Measurements from ENCODE around the gene SGPP1.
A peak's percentile ranks its signal among the peaks of the same experiment; 100 is the strongest.

SGPP1 gene

GRCh38 chr14:63701606-63702299, 26.1 kb downstream of the SGPP1 start:
- Histone ChIP-seq H3K9me3 (ENCODE audit: control insufficient read depth, low read length) (no peaks in the 10 kb centered on the region), H3K36me3 (ENCODE audit: control insufficient read depth, insufficient read depth, low read length, severe bottlenecking) (peaks cover 6% of the 10 kb centered on the region), H3K9ac (ENCODE audit: low read length) (no peak overlapping the region), H3K4me1 (ENCODE audit: control insufficient read depth, insufficient read depth, low read length) (no peaks in the 10 kb centered on the region), H3K27me3 (replicated peaks; ENCODE audit: control insufficient read depth, insufficient read depth, low read length) (no peaks in the 10 kb centered on the region), H3K4me3 (ENCODE audit: low read length) (no peak overlapping the region)
- DNase-seq (ENCODE audit: low read depth), result no peak

DNA sequence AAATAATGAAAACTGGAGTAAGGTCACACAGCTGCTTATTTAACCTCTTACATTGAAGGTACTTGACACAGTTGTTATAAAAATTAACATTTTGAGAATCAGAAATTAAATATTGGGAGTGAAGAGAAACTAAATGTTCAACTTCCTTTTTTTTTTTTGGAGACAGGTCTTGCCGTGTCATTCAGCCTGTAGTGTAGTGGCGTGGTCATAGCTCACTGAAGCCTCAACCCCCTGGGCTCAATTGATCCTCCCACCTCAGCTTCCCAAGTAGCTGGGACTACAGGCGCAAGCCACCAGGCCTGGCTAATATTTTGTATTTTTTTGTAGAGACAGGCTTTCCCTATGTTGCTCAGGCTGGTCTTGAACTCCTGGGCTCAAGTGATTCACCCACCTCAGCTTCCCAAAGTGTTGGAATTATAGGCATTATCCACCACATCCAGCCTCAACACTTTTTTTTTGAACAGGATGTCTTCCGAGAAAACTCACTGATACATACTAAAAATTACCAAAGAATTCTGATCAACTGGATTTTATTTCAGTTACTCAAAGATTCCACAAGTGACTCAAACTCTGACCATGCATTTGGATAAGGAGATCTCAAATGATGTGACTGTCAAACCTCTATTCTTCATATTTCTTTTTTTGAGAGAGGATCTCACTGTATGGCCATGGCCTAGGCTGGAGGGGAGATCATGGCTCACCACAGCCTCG, 35.4 kb downstream of the SGPP1 start:
- no peak overlapping the region for H3K9ac ChIP-seq (ENCODE audit: low read length)

DNA sequence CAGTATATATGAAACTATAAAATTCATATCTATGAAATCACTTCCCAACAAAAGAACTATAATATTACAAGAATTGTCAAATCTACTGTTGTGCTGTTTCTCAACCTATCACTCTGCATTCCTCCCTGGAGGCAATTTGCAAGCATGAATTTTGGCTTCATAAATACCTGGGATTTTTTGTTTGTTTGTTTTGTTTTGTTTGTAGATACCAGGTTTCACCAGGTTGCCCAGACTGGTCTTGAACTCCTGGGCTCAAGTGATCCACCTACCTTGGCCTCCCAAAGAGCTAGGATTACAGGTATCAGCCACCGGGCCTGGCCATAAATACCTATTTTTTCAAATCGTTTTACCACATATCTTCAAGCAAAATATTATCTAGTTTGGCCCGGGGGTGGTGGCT, 38.7 kb downstream of the SGPP1 start:
- H3K27me3 ChIP-seq (replicated peaks; ENCODE audit: control insufficient read depth, insufficient read depth, low read length), result no peaks in the 10 kb centered on the region
- H3K9me3 ChIP-seq (ENCODE audit: control insufficient read depth, low read length), result no peaks in the 10 kb centered on the region
- H3K4me1 ChIP-seq (ENCODE audit: control insufficient read depth, insufficient read depth, low read length), result no peaks in the 10 kb centered on the region
- peaks cover 7% of the 10 kb centered on the region for H3K36me3 ChIP-seq (ENCODE audit: control insufficient read depth, insufficient read depth, low read length, severe bottlenecking)
- no peak overlapping the region for H3K9ac ChIP-seq (ENCODE audit: low read length)
- no peak overlapping the region for H3K4me3 ChIP-seq (ENCODE audit: low read length)
- no peak for DNase-seq (ENCODE audit: low read depth)

More for the DNA sequence above, 35.4 kb downstream of the SGPP1 start:
- H3K4me1 ChIP-seq (ENCODE audit: control insufficient read depth, insufficient read depth, low read length), result no peaks in the 10 kb centered on the region
- peaks cover 1% of the 10 kb centered on the region for H3K36me3 ChIP-seq (ENCODE audit: control insufficient read depth, insufficient read depth, low read length, severe bottlenecking)
- peak; percentile 9 for DNase-seq (ENCODE audit: low read depth)
- H3K27me3 ChIP-seq (replicated peaks; ENCODE audit: control insufficient read depth, insufficient read depth, low read length), result no peaks in the 10 kb centered on the region
- H3K9me3 ChIP-seq (ENCODE audit: control insufficient read depth, low read length), result no peaks in the 10 kb centered on the region
- H3K4me3 ChIP-seq (ENCODE audit: low read length), result no peak overlapping the region

DNA sequence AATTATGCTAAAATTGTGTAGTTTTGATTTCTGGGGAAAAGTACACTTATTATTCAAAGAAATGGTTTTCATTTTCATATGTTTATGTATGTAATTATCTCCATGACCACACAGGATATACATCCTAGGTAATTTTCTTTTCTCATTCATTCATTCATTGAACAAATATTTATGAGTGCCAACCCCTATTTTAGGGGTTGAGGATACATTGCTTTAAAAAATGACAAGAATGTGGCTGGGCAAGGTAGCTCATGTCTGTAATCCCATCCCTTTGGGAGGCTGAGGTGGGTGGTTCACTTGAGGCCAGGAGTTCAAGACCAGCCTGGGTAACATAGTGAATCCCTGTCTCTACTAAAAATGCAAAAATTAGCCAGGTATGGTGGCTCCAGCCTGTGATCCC, 40.9 kb downstream of the SGPP1 start:
- H3K27me3 ChIP-seq (replicated peaks; ENCODE audit: control insufficient read depth, insufficient read depth, low read length), result no peaks in the 10 kb centered on the region
- no peak overlapping the region for H3K4me3 ChIP-seq (ENCODE audit: low read length)
- H3K4me1 ChIP-seq (ENCODE audit: control insufficient read depth, insufficient read depth, low read length), result no peaks in the 10 kb centered on the region
- peaks cover 7% of the 10 kb centered on the region for H3K36me3 ChIP-seq (ENCODE audit: control insufficient read depth, insufficient read depth, low read length, severe bottlenecking)
- no peaks in the 10 kb centered on the region for H3K9me3 ChIP-seq (ENCODE audit: control insufficient read depth, low read length)
- no peak for DNase-seq (ENCODE audit: low read depth)
- no peak overlapping the region for H3K9ac ChIP-seq (ENCODE audit: low read length)

DNA sequence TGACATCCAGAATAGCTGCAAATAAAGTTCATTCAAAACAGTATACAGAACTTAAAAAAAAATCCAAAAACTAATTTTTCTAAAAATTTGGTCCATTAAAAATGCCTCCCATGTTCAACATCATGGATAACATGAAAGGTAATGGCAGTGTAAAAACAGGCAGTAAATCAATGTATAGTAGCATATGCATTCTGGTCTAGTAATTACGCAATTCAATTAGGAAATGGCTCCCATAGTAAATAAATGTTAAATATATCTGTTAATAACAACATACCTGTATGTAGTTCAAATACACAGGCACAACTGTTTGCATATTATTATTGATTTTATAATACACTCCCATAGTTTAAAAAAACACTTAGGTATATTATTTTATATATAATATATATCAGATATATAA, 42.5 kb downstream of the SGPP1 start:
- Histone ChIP-seq H3K9me3 (ENCODE audit: control insufficient read depth, low read length) (no peaks in the 10 kb centered on the region), H3K4me3 (ENCODE audit: low read length) (no peak overlapping the region), H3K9ac (ENCODE audit: low read length) (no peak overlapping the region), H3K4me1 (ENCODE audit: control insufficient read depth, insufficient read depth, low read length) (no peaks in the 10 kb centered on the region), H3K27me3 (replicated peaks; ENCODE audit: control insufficient read depth, insufficient read depth, low read length) (no peaks in the 10 kb centered on the region), H3K36me3 (ENCODE audit: control insufficient read depth, insufficient read depth, low read length, severe bottlenecking) (peaks cover 7% of the 10 kb centered on the region)
- DNase-seq (ENCODE audit: low read depth), result no peak

DNA sequence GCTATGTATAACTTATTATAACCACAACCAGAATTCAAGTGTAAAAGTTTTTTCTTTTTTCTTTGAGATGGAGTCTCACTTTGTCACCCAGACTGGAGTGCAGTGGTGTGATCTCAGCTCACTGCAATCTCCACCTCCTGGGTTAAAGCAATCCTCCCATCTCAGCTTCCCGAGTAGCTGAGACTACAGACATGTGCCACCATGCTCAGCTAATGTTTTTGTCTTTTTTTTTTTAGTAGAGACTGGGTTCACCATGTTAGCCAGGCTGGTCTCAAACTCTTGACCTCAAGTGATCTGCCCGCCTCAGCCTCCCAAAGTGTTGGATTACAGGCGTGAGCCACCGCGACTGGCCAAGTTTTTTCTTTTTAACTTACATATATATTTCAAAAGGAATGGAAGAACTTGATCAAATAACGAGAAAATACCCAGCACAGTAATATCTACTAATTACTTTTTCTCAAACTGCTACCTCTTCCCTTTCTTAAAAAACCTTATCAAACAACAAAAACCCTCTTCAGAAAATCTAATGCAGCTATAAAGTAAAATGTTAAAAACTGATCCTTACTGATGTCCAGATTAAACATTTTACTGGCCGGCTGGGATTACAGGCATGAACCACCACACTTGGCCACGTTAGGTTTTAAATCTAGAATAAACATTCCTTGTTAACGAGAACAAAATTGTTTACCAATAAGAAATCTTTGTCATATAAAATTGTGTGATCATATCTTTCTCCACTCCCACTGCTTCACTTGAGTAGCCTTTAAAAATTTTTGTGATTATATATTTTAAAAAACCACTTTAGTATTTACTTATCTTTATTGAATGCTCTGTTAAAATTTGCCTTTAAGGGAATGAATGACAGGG, 44.9 kb downstream of the SGPP1 start:
- DNase-seq (ENCODE audit: low read depth), result no peak
- Histone ChIP-seq H3K27me3 (replicated peaks; ENCODE audit: control insufficient read depth, insufficient read depth, low read length) (no peaks in the 10 kb centered on the region), H3K9ac (ENCODE audit: low read length) (no peak overlapping the region), H3K36me3 (ENCODE audit: control insufficient read depth, insufficient read depth, low read length, severe bottlenecking) (peaks cover 10% of the 10 kb centered on the region), H3K9me3 (ENCODE audit: control insufficient read depth, low read length) (no peaks in the 10 kb centered on the region), H3K4me1 (ENCODE audit: control insufficient read depth, insufficient read depth, low read length) (no peaks in the 10 kb centered on the region), H3K4me3 (ENCODE audit: low read length) (no peak overlapping the region)

DNA sequence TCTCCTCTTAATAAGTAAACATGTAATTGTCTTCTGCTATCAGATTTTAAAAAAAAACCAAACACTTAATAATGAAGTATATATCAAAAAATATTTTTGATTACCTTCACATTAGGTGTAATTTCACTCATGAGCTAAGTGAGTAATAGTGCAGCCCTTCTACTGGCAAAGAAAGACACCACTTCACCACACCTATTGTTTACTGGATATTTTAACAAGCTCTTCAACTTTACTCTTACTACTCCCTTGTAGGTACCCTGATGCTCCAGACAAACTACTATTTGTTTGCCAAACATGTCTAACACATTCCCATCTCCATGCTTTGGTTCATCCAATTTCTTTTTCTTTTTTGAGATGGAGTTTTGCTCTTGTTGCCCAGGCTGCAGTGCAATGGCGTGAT, 49.3 kb downstream of the SGPP1 start:
- Histone ChIP-seq H3K4me1 (ENCODE audit: control insufficient read depth, insufficient read depth, low read length) (no peaks in the 10 kb centered on the region), H3K9me3 (ENCODE audit: control insufficient read depth, low read length) (no peaks in the 10 kb centered on the region), H3K36me3 (ENCODE audit: control insufficient read depth, insufficient read depth, low read length, severe bottlenecking) (peaks cover 3% of the 10 kb centered on the region), H3K27me3 (replicated peaks; ENCODE audit: control insufficient read depth, insufficient read depth, low read length) (no peaks in the 10 kb centered on the region), H3K4me3 (ENCODE audit: low read length) (no peak overlapping the region), H3K9ac (ENCODE audit: low read length) (no peak overlapping the region)
- no peak for DNase-seq (ENCODE audit: low read depth)

- H3K4me1 ChIP-seq (ENCODE audit: control insufficient read depth, insufficient read depth, low read length), result no peaks in the 10 kb centered on the region
- peak; percentile 73 for DNase-seq (ENCODE audit: low read depth)
Observed at GRCh38 chr14:63677891-63678379, 49.9 kb downstream of the SGPP1 start.

DNA sequence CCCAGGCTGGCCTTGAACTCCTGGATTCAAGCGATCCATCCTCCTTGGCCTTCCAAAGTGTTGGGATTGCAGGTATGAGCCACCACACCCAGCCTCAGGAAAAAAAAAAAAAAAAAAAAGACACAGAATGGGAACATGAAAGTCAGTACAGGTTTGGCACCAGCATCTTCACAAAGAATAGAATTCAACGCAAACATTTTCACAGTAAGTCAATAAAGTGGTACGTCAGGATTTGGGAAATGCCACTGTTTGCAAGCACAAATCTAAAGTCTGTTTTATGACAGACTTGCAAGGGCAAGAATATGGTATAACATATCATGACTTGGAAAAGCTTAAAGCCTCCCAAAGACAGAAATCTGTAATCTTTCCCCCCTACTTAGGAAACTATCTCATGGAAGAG, 51.2 kb downstream of the SGPP1 start:
- Histone ChIP-seq H3K36me3 (ENCODE audit: control insufficient read depth, insufficient read depth, low read length, severe bottlenecking) (peaks cover 3% of the 10 kb centered on the region), H3K4me3 (ENCODE audit: low read length) (no peak overlapping the region), H3K9me3 (ENCODE audit: control insufficient read depth, low read length) (no peaks in the 10 kb centered on the region), H3K4me1 (ENCODE audit: control insufficient read depth, insufficient read depth, low read length) (no peaks in the 10 kb centered on the region), H3K9ac (ENCODE audit: low read length) (no peak overlapping the region), H3K27me3 (replicated peaks; ENCODE audit: control insufficient read depth, insufficient read depth, low read length) (no peaks in the 10 kb centered on the region)
- DNase-seq (ENCODE audit: low read depth), result no peak

More at GRCh38 chr14:63677891-63678379, 49.9 kb downstream of the SGPP1 start:
- Histone ChIP-seq H3K36me3 (ENCODE audit: control insufficient read depth, insufficient read depth, low read length, severe bottlenecking) (peaks cover 3% of the 10 kb centered on the region), H3K9me3 (ENCODE audit: control insufficient read depth, low read length) (no peaks in the 10 kb centered on the region), H3K27me3 (replicated peaks; ENCODE audit: control insufficient read depth, insufficient read depth, low read length) (no peaks in the 10 kb centered on the region), H3K9ac (ENCODE audit: low read length) (no peak overlapping the region), H3K4me3 (ENCODE audit: low read length) (no peak overlapping the region)

GRCh38 chr14:63673886-63674497, 53.9 kb downstream of the SGPP1 start:
- Histone ChIP-seq H3K27me3 (replicated peaks; ENCODE audit: control insufficient read depth, insufficient read depth, low read length) (no peaks in the 10 kb centered on the region), H3K4me3 (ENCODE audit: low read length) (no peak overlapping the region), H3K36me3 (ENCODE audit: control insufficient read depth, insufficient read depth, low read length, severe bottlenecking) (peaks cover 3% of the 10 kb centered on the region), H3K9me3 (ENCODE audit: control insufficient read depth, low read length) (no peaks in the 10 kb centered on the region), H3K9ac (ENCODE audit: low read length) (no peak overlapping the region), H3K4me1 (ENCODE audit: control insufficient read depth, insufficient read depth, low read length) (no peaks in the 10 kb centered on the region)
- DNase-seq (ENCODE audit: low read depth), result no peak

- H3K4me1 ChIP-seq (ENCODE audit: control insufficient read depth, insufficient read depth, low read length), result no peaks in the 10 kb centered on the region
- DNase-seq (ENCODE audit: low read depth), result no peak
- no peak overlapping the region for H3K4me3 ChIP-seq (ENCODE audit: low read length)
- H3K36me3 ChIP-seq (ENCODE audit: control insufficient read depth, insufficient read depth, low read length, severe bottlenecking), result peaks cover 3% of the 10 kb centered on the region
- H3K9ac ChIP-seq (ENCODE audit: low read length), result no peak overlapping the region
- no peaks in the 10 kb centered on the region for H3K9me3 ChIP-seq (ENCODE audit: control insufficient read depth, low read length)
- no peaks in the 10 kb centered on the region for H3K27me3 ChIP-seq (replicated peaks; ENCODE audit: control insufficient read depth, insufficient read depth, low read length)
Observed at GRCh38 chr14:63673255-63673654, 54.6 kb downstream of the SGPP1 start.

Data from adipocyte (in vitro differentiated cells).